GM13976 (cell line): ENCODE measurements around the gene DNMT3B.

Source experiments
- DNase-seq: peaks from one replicate; pipeline ENCODE4 v3.0.0; 2012; ENCODE audit warnings: low spot score
- in situ Hi-C: fragments of 300-500 bp; cut with MboI; formaldehyde crosslinking; loops from one replicate; pipeline ENCODE4 v1.12.0; 2022; ENCODE audit warnings: low sequenced_read_pairs, mixed read lengths, inconsistent platforms; ENCODE audit not compliant: unreplicated experiment
- TF ChIP-seq, protein P1 (sequence below): IDR thresholded peaks from 2 replicates; pipeline ENCODE4 v1.5.1; 2012; ENCODE audit warnings: borderline replicate concordance, mild to moderate bottlenecking; ENCODE audit not compliant: insufficient read depth; ENCODE audit errors: extremely low read depth, missing control alignments, control extremely low read depth

Gene DNMT3B

GRCh38 chr20:32807706-32808105 lies 45.5 kb downstream of the DNMT3B start:
- in situ Hi-C loops, result no loop called here
- TF ChIP-seq, protein P1, sequence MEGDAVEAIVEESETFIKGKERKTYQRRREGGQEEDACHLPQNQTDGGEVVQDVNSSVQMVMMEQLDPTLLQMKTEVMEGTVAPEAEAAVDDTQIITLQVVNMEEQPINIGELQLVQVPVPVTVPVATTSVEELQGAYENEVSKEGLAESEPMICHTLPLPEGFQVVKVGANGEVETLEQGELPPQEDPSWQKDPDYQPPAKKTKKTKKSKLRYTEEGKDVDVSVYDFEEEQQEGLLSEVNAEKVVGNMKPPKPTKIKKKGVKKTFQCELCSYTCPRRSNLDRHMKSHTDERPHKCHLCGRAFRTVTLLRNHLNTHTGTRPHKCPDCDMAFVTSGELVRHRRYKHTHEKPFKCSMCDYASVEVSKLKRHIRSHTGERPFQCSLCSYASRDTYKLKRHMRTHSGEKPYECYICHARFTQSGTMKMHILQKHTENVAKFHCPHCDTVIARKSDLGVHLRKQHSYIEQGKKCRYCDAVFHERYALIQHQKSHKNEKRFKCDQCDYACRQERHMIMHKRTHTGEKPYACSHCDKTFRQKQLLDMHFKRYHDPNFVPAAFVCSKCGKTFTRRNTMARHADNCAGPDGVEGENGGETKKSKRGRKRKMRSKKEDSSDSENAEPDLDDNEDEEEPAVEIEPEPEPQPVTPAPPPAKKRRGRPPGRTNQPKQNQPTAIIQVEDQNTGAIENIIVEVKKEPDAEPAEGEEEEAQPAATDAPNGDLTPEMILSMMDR, result no peak
- no peak for DNase-seq

GRCh38 chr20:32808438-32808837 lies 46.3 kb downstream of the DNMT3B start:
- TF ChIP-seq, protein P1, result no peak
- in situ Hi-C loops, result no loop called here
- no peak for DNase-seq

DNA sequence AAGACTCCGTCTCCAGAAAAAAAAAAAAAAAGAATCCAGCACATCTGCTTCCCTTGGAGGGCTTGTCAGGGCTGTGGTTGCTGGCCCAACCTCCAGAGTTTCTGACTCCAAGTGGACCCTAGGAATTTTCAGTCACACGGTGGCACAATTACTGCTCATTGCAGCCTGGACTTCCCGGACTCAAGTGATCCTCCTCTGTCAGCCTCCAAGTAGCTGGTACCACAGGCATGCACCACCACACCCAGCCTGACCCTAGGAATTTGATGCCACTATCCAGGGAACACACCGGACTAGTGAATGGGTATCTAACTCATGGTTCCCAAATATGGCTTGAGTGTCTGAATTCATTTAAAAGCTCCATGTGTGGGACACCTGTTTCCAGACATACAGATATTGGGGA lies 47.7 kb downstream of the DNMT3B start:
- DNase-seq, result no peak
- in situ Hi-C loops, result no loop called here
- TF ChIP-seq, protein P1, result no peak

DNA sequence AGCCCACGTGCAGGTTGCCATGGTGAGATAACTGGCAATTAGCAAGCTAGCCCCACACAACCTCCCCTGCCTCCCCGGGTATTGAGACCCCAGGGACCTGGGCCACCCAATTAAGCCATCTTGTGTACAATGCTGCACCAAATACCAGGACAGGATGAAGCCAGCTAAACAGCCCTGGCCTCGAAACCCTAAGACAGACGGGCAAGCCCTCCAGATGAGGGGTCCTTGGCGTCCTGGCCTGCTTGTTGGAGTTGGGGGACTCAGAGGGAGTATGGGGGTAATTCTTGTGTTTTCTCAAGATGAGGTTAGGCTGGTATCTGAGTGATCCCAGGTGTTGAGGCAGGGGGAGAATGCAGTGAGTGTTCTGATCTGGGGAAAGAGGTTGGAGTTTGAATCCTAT lies 48.8 kb downstream of the DNMT3B start:
- in situ Hi-C loops, result no loop called here
- DNase-seq, result no peak
- TF ChIP-seq, protein P1, result no peak

DNA sequence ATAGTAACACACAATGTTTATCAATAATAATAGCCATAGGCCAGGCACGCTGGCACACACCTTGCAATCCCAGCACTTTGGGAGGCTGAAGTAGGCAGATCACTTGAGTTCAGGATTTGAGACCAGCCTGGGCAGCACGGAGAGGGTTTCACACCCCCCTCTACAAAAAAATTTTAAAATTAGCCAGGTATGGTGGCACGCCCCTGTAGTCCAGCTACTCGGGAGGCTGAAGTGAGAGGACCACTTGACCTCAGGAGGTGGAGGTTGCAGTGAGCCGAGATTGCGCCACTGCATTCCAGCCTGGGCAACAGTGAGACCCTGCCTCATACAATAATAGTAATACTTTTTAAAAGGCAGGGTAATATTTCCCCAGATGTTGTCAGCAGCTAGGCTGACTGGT lies 49.7 kb downstream of the DNMT3B start:
- in situ Hi-C loops, result no loop called here
- TF ChIP-seq, protein P1, result no peak
- DNase-seq, result no peak

DNA sequence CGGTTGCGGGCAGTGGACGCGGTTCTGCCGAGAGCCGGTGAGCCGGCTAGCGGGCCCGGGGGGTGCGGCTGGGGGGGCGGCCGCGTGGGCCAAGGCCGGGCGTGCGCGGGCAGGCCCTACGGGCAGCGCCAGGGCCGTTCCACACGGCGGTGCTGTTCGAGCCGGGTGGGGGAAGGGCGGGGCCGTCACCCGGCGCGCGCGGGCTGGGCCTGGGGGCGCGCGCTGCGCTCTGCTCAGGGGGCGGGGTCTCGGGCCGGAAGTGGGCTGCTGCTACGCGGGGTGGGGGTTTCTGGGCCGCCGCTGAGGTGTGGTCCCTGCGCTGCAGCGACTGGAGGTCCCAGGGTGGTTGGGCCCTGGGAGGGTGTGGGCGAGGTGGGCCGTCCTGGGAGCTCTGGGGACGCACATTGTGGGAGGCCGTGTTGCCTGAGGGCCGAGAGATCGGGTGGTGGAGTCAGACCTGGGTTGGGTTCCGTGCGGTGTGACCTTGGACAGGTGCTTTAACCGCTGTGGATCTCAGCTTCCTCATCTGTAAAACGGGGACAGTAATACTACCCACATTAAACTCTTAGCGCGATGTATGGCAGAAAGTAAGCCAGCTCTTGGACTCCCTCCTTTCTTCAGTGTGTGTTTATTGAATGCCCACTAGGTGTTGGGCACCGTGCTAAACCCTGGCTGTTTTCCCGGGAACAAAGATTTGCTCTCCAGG lies 58.0 kb downstream of the DNMT3B start:
- peak; percentile 89 for DNase-seq
- in situ Hi-C loops, result no loop called here

More for the DNA sequence above, 58.0 kb downstream of the DNMT3B start:
- TF ChIP-seq, protein P1, result no peak
